ENCODE measurements around the gene ADCY7.

ADCY7 gene

DNA sequence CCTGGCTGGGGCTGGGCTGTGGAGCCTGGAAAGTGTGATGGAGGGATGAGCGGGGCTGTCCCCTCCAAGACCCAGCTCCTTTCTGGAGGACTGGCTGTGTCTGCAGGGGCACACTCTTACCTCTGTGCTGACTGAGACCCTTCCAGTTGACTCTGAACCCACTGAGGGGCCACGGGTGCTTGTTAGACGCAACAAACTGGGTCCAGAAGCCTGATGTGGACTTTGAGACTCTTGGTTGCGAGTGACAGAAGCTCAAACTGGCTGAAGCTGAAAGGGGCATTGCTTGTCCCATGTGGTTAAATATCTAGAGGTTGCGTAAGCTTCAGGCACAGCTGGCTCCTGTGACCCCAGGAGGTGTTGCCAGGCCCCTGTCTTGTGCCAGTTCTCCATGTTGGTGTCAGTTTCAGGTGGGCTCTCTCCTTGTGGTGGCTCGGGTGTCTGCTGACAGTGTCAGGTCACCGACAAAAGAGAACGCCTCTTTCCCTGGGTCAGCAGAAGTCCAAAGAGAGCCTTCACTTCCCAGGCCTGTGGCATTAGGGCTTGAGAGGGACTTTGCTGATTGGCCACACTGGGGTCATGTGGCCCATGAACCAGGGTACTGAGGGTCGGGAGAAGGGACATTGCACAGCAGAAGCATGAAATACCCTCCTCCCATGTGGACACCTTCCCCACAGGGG is 16.7 kb downstream of the ADCY7 start:
- DNase-seq = no peak

DNA sequence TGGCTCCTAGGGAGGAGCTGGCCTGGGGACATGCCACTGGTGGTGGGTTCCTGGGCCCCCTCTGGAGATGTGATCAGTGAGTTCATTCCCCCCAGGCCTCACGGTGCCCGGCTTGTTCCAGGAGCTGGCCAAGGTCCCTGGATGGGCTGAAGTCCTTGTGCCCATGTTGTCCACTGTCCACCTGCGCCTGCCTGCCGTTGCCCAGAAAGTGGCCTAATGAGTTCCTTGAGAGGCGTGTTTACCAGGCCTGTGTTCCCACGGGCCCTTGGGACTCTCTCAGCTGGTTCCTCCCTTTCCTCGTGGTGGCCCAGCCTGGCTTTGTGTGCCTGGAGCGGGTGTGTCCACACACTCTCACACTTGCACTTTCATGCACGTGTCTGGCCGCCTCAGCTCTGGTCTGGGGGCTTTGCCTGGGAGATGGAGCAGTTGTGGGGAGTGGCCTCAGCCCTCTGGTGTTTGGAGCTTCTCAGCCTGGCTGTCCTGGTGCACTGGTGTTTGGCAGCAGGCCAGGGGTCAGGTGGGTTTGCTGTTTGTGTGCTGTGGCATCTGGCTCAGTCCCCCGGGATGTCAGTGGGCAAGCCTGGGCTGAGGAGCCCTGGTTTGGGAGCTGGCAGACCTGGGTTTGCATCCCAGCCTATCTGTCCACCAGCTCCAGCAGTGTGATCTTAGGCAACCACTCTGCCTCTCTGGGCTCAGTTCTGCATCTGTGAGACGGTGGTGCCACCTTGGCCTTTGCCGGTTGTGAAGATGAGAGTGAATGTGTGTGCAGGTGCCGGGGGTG is 18.0 kb downstream of the ADCY7 start:
- DNase-seq = no peak

DNA sequence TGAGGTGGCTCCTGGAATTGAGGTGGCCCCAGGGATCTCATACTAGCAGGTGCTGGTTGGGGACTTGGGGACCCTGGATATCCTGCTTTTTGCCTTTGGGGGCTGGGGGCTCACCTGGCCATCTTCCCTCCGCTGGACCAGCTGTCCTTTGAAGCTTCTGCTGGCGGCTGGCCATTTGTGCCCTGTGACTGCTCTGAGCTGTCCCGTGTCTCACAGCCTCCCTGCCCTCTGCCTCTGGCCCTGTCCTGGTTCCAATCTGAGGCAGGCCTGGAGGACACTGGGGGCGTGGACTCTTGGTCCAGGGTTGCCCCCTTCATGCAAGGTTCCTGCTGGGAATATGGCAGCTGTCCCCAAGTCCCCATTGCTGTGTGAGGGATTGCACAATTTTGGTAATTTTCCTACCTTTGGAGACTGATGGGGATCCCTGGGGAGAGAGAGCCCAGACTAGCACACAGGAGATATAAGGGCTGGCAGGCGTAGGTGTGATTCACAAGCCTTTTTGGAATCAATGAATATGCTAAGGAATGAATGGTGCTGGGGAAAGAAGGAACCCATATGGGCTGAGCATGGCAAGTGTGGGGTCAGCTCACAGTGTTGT is 19.2 kb downstream of the ADCY7 start:
- DNase-seq = no peak

DNA sequence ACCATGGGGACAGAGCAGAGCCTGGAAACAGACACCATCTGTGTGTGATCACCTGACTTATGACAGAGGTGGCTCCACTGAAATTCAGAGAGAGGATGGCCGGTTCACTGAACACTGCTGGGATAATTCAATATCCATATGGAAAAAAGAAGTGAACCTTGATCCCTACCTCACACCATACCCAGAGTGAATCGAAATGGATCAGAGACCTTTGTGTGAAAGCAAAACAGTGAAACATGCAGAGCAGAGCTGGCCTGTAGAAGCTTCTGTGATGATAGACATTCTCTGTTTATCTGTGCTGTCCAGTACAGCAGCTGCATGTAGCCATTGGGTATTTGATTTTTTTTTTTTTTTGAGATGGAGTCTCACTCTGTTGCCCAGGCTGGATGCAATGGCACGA is 20.3 kb downstream of the ADCY7 start:
- no peak for DNase-seq

DNA sequence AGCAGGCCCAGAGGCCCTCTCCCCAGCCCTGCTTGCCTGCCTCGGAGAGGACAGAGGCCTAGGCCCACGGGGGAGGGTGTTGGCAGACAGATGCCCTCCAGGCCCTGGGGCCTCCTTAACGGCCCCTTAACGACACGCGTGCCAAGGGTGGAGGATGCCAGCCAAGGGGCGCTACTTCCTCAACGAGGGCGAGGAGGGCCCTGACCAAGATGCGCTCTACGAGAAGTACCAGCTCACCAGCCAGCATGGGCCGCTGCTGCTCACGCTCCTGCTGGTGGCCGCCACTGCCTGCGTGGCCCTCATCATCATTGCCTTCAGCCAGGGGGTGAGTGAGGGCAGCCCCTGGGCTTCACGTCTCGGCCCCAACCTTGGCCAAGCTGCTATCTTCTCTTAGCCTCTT is 21.7 kb downstream of the ADCY7 start:
- DNase-seq = no peak

DNA sequence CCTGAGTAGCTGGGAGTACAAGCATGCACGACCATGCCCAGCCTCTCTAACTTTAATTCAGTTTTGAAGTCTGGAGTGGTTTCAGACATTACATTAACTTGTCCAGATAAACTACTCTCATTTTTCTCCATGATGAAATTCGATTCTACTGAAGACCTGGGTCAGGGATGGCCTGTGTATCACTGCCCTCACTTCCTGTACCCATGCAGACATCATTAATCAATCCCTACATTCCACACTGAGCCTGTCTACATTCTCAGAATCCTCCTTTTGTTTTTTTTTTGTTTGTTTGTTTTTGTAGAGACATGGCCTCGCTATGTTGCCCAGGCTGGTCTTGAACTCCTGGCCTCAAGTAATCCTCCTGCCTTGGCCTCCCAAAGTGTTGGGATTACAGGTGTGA is 22.6 kb downstream of the ADCY7 start:
- DNase-seq = no peak

DNA sequence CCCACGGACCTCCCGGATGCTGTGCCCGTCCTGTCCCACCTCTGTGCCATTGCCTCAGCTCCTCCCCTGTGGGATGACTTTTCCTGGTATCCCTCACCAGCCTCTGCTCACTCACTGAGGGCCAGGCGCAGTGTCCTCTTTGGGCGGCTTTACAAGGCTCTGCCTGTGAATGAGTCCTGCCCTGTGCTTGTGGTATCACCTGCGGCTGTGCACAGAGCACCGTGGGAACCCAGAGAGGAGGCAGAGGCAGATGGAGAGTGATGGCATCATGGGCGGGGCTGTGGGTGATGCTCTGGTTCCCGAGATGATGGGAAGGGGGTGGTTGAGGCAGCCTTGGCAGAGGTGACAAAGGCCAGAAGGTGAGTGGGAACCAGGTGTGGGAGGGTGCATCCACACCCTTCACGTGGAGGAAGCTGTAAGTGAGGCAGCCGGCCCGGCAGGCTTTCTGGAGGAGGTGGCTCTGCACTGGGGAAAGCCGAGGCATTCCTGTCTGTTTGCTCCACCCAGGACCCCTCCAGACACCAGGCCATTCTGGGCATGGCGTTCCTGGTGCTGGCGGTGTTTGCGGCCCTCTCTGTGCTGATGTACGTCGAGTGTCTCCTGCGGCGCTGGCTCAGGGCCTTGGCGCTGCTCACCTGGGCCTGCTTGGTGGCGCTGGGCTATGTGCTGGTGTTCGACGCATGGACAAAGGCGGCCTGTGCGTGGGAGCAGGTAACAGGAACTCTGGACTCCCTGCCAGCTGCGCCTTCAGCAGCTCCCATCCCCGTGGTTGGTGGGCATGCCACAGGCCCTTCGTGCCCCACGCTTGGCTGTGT is 23.8 kb downstream of the ADCY7 start:
- no peak for DNase-seq

DNA sequence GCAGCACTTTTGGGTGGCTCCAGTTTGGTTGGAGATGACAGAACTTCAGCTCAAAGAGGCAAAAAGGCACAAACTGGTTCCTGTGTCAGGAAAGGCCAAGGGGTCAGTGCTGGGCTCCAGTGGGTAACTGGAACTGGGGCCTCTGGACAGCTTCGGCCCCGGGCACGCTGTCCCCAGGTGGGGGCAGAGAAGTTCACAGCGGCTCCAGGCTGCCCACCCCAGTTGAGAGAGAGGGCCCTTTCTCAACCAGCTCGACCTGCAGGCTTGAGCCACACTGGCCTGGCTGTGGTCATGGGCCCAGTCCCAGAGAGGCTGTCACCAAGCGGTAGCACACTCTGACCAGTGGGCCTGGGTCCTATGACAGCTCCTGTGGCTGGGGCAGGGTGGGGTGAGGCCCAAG is 24.5 kb downstream of the ADCY7 start:
- no peak for DNase-seq

DNA sequence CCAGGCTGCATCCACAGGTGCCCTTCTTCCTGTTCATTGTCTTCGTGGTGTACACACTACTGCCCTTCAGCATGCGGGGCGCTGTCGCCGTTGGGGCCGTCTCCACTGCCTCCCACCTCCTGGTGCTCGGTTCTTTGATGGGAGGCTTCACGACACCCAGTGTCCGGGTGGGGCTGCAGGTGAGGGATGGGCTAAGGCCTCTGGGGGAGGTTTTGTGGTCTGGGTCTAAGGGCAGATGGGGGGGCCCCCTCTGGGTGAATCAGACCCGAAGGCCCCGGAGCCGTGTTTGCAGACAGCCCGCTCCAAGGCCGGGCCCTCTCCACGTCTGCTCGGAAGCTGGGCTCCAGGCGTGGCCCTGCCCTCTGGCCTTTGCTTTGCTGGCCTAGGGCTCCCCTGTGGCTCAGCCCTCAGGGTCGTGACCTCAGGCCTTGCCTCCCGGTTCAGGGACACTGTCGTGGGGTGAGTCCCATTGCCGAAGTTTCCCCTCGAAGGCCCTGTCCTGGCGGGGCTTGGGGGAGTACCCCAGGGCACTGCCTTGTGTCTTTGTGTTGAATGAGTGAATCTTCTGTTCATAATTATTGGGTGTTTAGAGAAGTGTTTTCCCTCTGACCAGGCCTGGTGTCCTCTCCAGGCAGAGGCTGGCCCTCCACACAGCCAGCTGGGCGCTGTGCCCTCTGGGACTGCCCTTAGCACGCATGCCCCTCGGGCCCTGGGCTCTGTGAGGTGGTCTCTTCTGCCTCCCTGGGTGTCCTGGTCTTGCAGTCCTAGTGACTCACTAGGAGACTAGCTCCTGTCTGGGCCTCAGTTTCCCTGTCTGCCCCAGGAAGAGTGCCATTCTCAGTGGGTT is 25.6 kb downstream of the ADCY7 start:
- no peak for DNase-seq

DNA sequence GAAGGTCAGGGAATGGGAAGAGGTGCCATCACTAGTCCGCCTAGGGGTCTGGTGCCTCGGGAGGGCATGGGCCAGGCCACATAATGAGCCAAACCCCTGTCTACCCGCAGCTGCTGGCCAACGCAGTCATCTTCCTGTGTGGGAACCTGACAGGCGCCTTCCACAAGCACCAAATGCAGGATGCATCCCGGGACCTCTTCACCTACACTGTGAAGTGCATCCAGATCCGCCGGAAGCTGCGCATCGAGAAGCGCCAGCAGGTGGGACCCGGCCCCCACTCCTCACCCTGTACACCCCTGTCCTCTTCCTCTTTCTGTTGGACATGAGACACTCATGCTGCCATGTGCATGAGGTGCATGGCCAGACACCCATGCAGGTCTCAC is 26.2 kb downstream of the ADCY7 start:
- DNase-seq = no peak

DNA sequence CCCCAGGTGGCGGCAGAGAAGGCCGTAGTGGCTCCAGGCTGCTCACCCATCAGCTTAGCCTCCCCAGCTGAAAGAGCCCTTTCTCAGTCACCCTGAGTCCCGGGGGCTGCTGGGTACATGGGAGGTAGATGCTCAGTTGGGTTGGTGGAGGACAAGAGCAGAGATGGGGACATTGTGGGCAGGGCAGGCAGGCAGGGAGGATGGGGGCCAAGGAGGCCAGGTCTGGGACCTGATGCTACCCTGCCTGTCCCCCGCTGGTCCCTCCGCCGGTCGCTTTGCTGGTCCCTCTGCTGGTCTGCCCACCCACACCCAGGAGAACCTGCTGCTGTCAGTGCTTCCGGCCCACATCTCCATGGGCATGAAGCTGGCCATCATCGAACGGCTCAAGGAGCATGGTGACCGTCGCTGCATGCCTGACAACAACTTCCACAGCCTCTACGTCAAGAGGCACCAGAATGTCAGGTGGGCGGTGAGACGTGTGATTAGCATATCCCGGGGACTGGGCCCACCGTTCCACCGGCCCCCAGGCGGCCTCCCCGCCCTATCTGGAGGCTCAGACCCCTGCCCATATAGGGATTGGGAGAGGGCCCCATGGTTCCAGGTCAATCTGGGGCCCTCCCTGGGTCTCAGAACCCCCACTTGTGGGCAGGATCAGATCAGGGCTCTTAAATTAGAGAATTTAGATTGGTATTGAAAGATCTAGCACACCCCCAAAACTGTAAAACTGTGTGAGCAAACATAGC is 26.9 kb downstream of the ADCY7 start:
- DNase-seq = no peak

DNA sequence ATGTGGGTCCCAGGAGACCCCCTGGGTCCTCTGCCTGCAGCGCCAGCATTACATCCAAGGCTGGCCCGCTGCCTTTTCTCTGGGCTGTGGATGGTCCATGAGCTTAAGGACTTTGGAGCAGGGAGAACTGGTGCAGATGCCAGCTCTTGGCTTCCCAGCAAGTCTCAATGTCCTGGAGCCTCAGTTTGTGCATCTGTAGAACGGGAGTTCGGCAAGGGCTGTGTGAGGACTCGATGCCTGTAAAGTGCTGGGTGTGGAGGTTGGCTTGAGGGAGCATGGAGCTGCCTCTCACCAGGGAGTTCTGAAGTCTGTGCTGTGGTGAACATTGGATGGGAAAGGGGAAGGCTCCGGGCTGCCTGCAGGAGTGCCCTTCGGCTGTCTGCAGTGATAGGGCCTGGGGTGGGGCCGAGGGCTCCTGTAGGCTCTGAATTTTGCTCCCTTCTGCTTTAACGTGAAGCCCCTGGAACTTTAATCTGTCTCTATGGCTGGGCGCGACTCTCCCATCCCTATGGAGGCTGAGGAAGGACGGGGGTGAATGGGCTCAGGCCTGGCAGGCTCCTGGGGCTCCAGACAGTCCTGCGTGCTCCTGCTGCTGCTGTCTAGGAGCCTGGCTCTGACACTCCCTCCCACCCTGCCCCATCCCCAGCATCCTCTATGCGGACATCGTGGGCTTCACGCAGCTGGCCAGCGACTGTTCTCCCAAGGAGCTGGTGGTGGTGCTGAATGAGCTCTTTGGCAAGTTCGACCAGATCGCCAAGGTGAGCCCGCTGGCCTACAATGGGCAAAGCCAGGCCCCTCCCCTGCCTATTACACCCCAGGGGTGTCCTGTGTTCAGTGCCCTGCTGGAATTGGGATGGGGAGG is 27.9 kb downstream of the ADCY7 start:
- DNase-seq = no peak

DNA sequence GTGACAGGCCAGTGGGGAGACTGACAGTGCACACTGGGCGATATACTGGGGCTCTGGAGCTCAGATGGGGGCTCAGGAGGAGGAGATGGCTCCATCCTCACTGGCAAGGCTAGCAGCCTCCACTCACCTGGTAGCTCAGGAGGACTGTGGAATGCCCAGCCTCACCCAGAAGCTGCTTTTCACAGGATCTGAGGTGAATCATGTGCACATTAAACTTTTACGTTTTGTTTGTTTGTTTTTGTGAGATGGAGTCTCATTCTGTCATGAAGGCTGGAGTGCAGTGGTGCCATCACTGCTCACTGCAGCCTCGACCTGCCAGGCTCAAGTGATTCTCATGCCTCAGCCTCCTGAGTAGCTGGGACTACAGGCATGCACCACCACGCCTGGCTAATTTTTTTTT is 28.6 kb downstream of the ADCY7 start:
- no peak for DNase-seq

DNA sequence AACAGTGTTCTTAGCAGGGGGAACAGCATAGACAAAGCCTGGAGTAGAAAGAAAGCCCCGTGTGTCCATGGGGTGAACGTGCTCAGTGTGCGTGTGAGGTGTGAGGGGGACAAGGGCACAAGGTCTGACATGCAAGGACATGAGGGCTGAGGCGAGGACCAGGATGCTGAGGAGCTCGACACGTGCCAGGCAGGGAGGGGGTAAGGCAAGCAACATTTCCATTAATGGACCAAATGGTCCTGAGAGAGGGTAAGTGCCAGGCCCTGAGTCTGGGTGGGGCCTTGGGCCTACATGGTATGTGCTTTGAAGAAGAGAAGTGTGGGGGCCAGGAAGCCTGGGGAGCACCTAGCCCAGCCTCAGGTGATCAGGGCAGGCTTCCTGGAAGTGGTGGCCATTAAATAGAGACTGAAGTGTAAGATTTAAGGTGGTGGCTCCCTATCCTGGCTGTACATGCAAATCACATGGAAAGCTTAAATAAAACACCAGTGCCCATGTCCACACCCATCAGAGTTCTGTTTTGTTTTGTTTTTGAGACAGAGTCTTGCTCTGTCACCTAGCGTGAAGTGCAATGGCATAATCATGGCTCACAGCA is 29.3 kb downstream of the ADCY7 start:
- no peak for DNase-seq

DNA sequence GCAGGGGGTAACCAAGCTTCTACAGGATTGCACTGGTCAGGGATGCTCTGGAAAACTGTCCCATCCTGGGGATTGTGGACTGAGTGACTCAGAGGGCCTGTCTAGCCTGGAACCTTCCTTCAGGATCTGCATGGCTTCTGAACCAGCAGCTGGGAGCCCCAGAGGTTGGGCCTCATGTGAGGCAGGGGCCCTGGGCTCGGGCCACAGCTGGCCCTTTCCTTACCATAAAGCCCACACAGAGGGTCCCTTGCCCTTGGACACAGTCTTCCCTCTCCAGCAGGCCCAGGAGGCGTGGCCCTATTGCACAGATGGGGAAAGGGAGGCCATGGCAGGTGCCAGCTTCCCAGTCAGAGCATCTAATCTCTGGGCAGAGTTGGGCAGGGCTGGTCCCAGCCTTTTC is 30.5 kb downstream of the ADCY7 start:
- DNase-seq = no peak

DNA sequence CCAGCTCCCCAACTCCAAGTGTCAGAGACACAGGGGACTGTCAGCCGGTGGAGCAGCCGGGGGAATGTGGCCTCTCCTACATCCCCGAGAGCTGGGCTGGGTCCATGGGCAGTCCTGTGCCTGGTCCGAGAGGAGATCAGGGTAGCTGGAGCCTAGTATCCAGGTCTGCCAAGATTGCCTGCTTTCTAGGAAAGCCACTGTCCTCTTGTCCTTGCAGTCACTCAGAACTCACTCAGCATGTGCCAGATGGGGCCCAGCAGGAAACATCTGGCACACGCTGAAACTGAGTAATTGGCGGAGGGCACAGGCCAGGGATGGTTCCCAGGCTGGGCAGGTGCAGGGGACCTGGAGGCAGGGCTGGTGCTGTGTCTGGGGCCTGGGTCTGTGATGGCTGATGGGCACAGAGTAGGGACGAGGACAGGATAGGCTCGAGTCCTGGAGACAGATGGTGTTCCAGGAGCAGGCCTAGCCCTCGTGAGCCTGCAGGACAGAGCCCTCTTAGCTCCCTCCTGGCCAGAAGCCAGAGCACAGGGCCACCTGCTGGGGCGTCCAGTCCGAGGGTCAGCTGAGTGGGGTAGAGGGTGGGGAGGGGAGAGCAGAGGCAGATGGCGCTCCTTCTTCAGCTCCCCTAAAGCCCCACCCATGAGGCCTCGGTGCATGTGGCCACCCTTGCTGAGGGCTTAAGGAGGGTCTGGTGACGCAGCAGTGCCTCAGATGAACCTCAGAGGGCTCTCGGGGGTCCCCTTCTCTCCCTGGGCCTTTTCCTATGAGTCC is 31.1 kb downstream of the ADCY7 start:
- DNase-seq = no peak

DNA sequence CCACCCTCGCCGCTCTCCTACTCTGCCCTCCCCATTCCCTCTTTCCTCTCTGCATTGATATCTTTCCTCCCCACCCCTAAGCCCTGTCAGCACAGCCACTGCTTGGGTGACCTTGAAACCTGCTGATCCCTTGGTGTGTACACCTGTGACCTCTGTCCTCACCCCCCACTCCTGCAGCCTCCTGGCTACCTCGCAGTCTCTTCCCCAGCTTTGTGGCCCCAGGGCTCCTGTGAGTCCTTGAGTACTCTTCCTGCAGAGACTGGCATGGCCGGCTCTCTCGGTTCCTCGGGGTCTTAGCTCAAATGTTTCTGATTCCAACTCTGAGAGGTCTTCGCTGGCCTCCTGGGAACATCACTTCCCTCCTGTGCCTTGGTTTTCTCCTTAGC is 31.7 kb downstream of the ADCY7 start:
- DNase-seq = no peak

DNA sequence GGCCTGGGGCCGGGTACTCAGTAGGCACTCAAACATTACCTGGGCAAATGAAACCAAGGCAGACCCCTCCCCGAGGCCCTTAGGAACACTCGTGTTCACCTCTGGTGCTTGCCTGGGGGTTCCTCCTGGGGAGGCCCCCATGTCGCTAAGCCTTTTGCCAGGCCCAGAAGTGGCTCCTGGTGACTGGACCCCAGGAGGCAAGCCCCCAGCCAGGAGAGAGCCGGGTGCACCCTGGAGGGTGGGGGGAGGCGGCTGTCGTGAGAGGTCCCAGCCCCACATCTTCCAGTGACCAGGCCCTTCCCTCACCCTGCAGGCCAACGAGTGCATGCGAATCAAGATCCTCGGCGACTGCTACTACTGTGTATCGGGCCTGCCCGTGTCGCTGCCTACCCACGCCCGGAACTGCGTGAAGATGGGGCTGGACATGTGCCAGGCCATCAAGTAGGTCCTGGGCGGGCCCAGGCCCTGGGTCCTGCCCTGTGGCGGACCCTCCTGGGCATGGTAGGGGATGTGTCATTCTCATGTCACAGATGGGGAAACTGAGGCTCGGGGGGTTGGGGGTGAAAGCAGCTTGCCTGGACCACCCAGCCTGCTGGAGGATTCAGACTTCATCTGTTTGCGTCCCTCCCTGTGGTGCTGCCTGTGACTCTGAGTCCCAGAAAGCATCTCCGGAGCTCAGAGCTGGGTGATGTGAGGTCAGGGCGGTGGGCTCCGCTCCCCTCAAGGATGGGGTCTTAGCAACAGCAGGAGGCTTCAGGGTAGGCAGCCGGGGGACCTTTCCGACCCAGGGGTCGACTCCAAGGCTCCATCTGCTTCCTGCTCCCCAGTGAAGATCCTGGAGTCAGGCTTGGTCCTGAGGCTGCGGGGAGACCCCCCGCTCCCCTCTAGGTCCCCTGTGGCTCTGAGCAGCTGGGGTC is 32.5 kb downstream of the ADCY7 start:
- DNase-seq = no peak
